H9 (cell line): ENCODE data around the gene L3MBTL4. TPM values are rescaled to one million over a fixed set of nuclear protein-coding genes. Genes with fewer than 3 reads are reported as not detected.

Experiments
- DNase-seq: peaks from one replicate; pipeline ENCODE4 v3.0.0-alpha.2; 2017
- H2AFZ ChIP-seq: one replicate; pipeline ENCODE4 v1.6.1; 2013; ENCODE audit warnings: mild to moderate bottlenecking, low read length, control low read depth, moderate library complexity
- H2AK5ac ChIP-seq: 2 replicates; pipeline ENCODE4 v1.6.1; 2013; ENCODE audit warnings: low read length, control low read depth, mixed read lengths; ENCODE audit not compliant: insufficient read length
- H2BK120ac ChIP-seq: one replicate; pipeline ENCODE4 v1.6.1; 2013; ENCODE audit warnings: low read depth, mild to moderate bottlenecking, low read length, control low read depth, inconsistent platforms; ENCODE audit not compliant: poor library complexity, severe bottlenecking
- H2BK12ac ChIP-seq: 2 replicates; pipeline ENCODE4 v1.6.1; 2013; ENCODE audit warnings: low read length, control low read depth, mixed read lengths, low read depth; ENCODE audit not compliant: insufficient read length
- H2BK15ac ChIP-seq: 2 replicates; pipeline ENCODE4 v1.6.1; 2013; ENCODE audit warnings: low read depth, low read length, control low read depth
- H2BK20ac ChIP-seq: one replicate; pipeline ENCODE4 v1.6.1; 2013; ENCODE audit warnings: low read depth, mild to moderate bottlenecking, low read length, control low read depth, inconsistent platforms; ENCODE audit not compliant: poor library complexity, severe bottlenecking
- H2BK5ac ChIP-seq: 2 replicates; pipeline ENCODE4 v1.6.1; 2013; ENCODE audit warnings: low read length, control low read depth, mixed read lengths; ENCODE audit not compliant: insufficient read length
- H3K14ac ChIP-seq: 2 replicates; pipeline ENCODE4 v1.6.1; 2013; ENCODE audit warnings: low read length, control low read depth; ENCODE audit not compliant: insufficient read depth
- H3K18ac ChIP-seq: 2 replicates; pipeline ENCODE4 v1.6.1; 2013; ENCODE audit warnings: low read depth, mild to moderate bottlenecking, mixed read lengths, low read length, control low read depth; ENCODE audit not compliant: insufficient read length
- H3K23ac ChIP-seq: 2 replicates; pipeline ENCODE4 v1.6.1; 2013; ENCODE audit warnings: low read length, control low read depth, mixed read lengths, low read depth; ENCODE audit not compliant: insufficient read length
- H3K23me2 ChIP-seq: 2 replicates; pipeline ENCODE4 v1.6.1; 2013; ENCODE audit warnings: low read depth, mild to moderate bottlenecking, mixed read lengths, low read length, control low read depth; ENCODE audit not compliant: insufficient read length, poor library complexity, severe bottlenecking
- H3K27ac ChIP-seq: 2 replicates; pipeline ENCODE4 v1.5.1; 2013; ENCODE audit warnings: low read length, control low read depth, mixed read lengths, low read depth; ENCODE audit not compliant: insufficient read length
- H3K27me3 ChIP-seq: 2 replicates; pipeline ENCODE4 v1.6.1; 2013; ENCODE audit warnings: low read length, control low read depth, inconsistent platforms; ENCODE audit not compliant: insufficient read depth
- H3K4ac ChIP-seq: 2 replicates; pipeline ENCODE4 v1.6.1; 2013; ENCODE audit warnings: low read depth, mild to moderate bottlenecking, control low read depth, inconsistent platforms, low read length, moderate library complexity
- H3K4me1 ChIP-seq: 2 replicates; pipeline ENCODE4 v1.6.1; 2013; ENCODE audit warnings: low read length, control low read depth, inconsistent platforms; ENCODE audit not compliant: insufficient read depth
- H3K4me2 ChIP-seq: 2 replicates; pipeline ENCODE4 v1.6.1; 2013; ENCODE audit warnings: low read length, control low read depth, mixed read lengths; ENCODE audit not compliant: insufficient read length, insufficient read depth
- H3K56ac ChIP-seq: 2 replicates; pipeline ENCODE4 v1.6.1; 2013; ENCODE audit warnings: low read depth, mild to moderate bottlenecking, mixed read lengths, low read length, control low read depth; ENCODE audit not compliant: insufficient read length
- H3K79me1 ChIP-seq: 2 replicates; pipeline ENCODE4 v1.6.1; 2013; ENCODE audit warnings: low read depth, mild to moderate bottlenecking, moderate library complexity, low read length, control low read depth, inconsistent platforms; ENCODE audit not compliant: insufficient read depth, poor library complexity, severe bottlenecking
- H3K79me2 ChIP-seq: 2 replicates; pipeline ENCODE4 v1.6.1; 2013; ENCODE audit warnings: low read length, control low read depth, inconsistent platforms; ENCODE audit not compliant: insufficient read depth
- H3K9ac ChIP-seq: 2 replicates; pipeline ENCODE4 v1.6.1; 2013; ENCODE audit warnings: low read length, control low read depth, mixed read lengths; ENCODE audit not compliant: insufficient read length; ENCODE audit errors: extremely low read depth
- H3K9me3 ChIP-seq: one replicate; pipeline ENCODE4 v1.6.1; 2013; ENCODE audit warnings: low read depth, low read length, inconsistent platforms; ENCODE audit not compliant: control insufficient read depth
- H3T11ph ChIP-seq: one replicate; pipeline ENCODE4 v1.6.1; 2013; ENCODE audit warnings: mild to moderate bottlenecking, low read length, control low read depth, inconsistent platforms
- H4K20me1 ChIP-seq: one replicate; pipeline ENCODE4 v1.6.1; 2013; ENCODE audit not compliant: control insufficient read depth, insufficient read length, insufficient read depth
- H4K5ac ChIP-seq: 2 replicates; pipeline ENCODE4 v1.6.1; 2013; ENCODE audit warnings: low read depth, mild to moderate bottlenecking, mixed read lengths, low read length, control low read depth; ENCODE audit not compliant: insufficient read length
- H4K8ac ChIP-seq: replicated peaks from 2 replicates; pipeline ENCODE4 v1.6.1; 2013; ENCODE audit warnings: low read length, control low read depth, mixed read lengths, low read depth; ENCODE audit not compliant: insufficient read length
- H4K91ac ChIP-seq: 2 replicates; pipeline ENCODE4 v1.6.1; 2013; ENCODE audit warnings: low read depth, mild to moderate bottlenecking, moderate library complexity, mixed read lengths, low read length, control low read depth; ENCODE audit not compliant: insufficient read length
- H3K27ac Mint-ChIP-seq, 3 experiments: 2 replicates in 2 of 3; 3 replicates in 1 of 3; pipeline ENCODE4 v1.8.0; 2020 to 2021; ENCODE audit warnings: mixed read lengths in 3 of 3, mild to moderate bottlenecking in 1 of 3, moderate library complexity in 1 of 3
- H3K27me3 Mint-ChIP-seq: 2 replicates; pipeline ENCODE4 v1.8.0; 2021; ENCODE audit warnings: low read depth, mild to moderate bottlenecking, moderate library complexity, mixed read lengths
- H3K36me3 Mint-ChIP-seq, 3 experiments: 2 replicates in 2 of 3; 3 replicates in 1 of 3; pipeline ENCODE4 v1.8.0; 2020 to 2021; ENCODE audit warnings: low read depth in 3 of 3, mixed read lengths in 3 of 3; ENCODE audit not compliant: insufficient read depth in 1 of 3
- H3K4me1 Mint-ChIP-seq, 2 experiments: 2 replicates each; pipeline ENCODE4 v1.8.0; 2020; ENCODE audit warnings: mixed read lengths in 2 of 2
- H3K4me3 Mint-ChIP-seq, 2 experiments: 2 replicates in 1 of 2; 3 replicates in 1 of 2; pipeline ENCODE4 v1.8.0; 2020 to 2021; ENCODE audit warnings: mild to moderate bottlenecking in 2 of 2, mixed read lengths in 2 of 2, moderate library complexity in 1 of 2
- H3K9me3 Mint-ChIP-seq, 2 experiments: 2 replicates in 1 of 2; 3 replicates in 1 of 2; pipeline ENCODE4 v1.8.0; 2020; ENCODE audit warnings: mild to moderate bottlenecking in 2 of 2, mixed read lengths in 2 of 2, moderate library complexity in 1 of 2
- WGBS: extraction: QIAGEN DNeasy Blood & Tissue Kit; methylation state at CpG from one replicate; pipeline ENCODE4 v1.1.7; 2013; ENCODE audit warnings: missing lambda C conversion rate, low lambda C conversion rate, mixed read lengths; ENCODE audit not compliant: insufficient read length; ENCODE audit errors: extremely low coverage; 5-methylcytosine and 5-hydroxymethylcytosine counted together
- total RNA-seq: library from RNA; stranded (reverse); gene quantifications from 2 replicates; pipeline ENCODE4 v1.2.1, GENCODE V29; 2021
- TF ChIP-seq, protein P1 (sequence below): fragments of 200-600 bp; sonication (generic); conservative IDR thresholded peaks from 3 replicates; pipeline ENCODE4 v1.8.0; 2021; ENCODE audit warnings: antibody characterized with exemption, mild to moderate bottlenecking

L3MBTL4 gene
- total RNA-seq, 1 experiment from 2014 or later = 1.9 TPM

- TF ChIP-seq, protein P1, sequence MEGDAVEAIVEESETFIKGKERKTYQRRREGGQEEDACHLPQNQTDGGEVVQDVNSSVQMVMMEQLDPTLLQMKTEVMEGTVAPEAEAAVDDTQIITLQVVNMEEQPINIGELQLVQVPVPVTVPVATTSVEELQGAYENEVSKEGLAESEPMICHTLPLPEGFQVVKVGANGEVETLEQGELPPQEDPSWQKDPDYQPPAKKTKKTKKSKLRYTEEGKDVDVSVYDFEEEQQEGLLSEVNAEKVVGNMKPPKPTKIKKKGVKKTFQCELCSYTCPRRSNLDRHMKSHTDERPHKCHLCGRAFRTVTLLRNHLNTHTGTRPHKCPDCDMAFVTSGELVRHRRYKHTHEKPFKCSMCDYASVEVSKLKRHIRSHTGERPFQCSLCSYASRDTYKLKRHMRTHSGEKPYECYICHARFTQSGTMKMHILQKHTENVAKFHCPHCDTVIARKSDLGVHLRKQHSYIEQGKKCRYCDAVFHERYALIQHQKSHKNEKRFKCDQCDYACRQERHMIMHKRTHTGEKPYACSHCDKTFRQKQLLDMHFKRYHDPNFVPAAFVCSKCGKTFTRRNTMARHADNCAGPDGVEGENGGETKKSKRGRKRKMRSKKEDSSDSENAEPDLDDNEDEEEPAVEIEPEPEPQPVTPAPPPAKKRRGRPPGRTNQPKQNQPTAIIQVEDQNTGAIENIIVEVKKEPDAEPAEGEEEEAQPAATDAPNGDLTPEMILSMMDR = no peak
- Histone ChIP-seq H3K79me2 (no peaks in the 10 kb centered on the region), H4K5ac (no peak overlapping the region), H3K9ac (no peak overlapping the region), H2AFZ (no peak overlapping the region), H3K56ac (no peak overlapping the region), H3K23ac (no peak overlapping the region), H2BK120ac (no peak overlapping the region), H3K23me2 (no peaks in the 10 kb centered on the region), H2BK12ac (no peak overlapping the region), H3K4ac (no peak overlapping the region), H3K4me2 (no peak overlapping the region), H2BK15ac (no peak overlapping the region), H3K27ac (no peak overlapping the region), H3K27me3 (no peaks in the 10 kb centered on the region), H3K79me1 (no peaks in the 10 kb centered on the region), H4K91ac (no peak overlapping the region), H3K14ac (no peak overlapping the region), H3T11ph (no peak overlapping the region), H2BK5ac (no peak overlapping the region), H3K9me3 (no peaks in the 10 kb centered on the region), H3K18ac (no peak overlapping the region), H4K20me1 (no peaks in the 10 kb centered on the region), H2BK20ac (no peak overlapping the region), H3K4me1 (no peaks in the 10 kb centered on the region), H2AK5ac (no peak overlapping the region), H4K8ac (no peak overlapping the region)
- WGBS = no CpG with 5 or more reads among the region's 2 CpGs
- Mint-ChIP-seq H3K4me3 (no peak overlapping the region), H3K9me3 (peaks cover 0 to 2% of the 10 kb centered on the region in 2 experiments; a peak in 3 of 5 replicates), H3K4me1 (no peaks in the 10 kb centered on the region), H3K27me3 (no peaks in the 10 kb centered on the region), H3K36me3 (no peaks in the 10 kb centered on the region; a peak in 1 of 7 replicates), H3K27ac (no peak overlapping the region)
- DNase-seq = no peak
These were observed 101.3 kb downstream of the L3MBTL4 start for GRCh38 chr18:6313415-6313814.
